GM21423 (cell line): ENCODE data around the gene IRGC.

ENCODE experiments used
- ATAC-seq: cut with Tn5 transposase; IDR thresholded peaks from one replicate; pipeline ENCODE4 v1.9.1; 2021; ENCODE audit warnings: mild to moderate bottlenecking, moderate library complexity; ENCODE audit not compliant: unreplicated experiment

The IRGC gene

DNA sequence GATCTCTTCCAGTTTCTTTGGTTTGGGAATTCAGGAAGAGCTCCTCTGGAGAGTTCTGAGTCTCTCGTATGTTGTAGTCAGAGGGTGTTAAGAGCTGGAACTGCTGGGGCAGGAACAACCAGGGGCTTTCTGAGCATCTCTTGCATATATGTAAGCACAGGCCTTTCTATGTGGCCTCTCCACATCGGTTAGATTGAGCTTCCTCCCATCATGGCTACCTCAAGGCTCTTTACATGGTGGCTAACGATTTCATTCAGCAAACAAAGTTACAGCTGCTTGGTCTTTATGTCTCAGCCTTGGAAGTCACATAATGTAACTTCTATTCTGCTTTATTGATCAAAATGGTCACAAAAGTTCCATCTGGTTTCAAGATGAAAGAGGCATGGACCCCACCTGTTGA lies 25.4 kb upstream of the IRGC start:
- no peak for ATAC-seq

DNA sequence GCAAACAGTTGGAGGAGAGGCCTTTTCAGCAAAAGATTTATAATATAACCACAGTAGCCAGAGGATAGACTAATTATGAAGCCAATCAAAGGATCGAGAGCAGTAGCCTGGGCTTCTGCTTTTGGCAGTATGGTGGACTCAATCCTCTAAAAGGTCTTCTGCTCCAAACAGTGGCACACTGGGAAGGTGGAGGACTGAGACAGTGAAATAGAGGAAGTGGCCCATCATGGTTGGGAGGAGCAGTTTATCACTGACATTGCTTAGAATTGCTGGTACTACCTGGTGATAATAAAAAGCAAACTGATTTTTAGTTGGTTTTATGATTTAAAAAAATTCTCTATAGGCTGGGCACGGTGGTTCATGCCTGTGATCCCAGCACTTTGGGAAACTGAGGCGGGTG lies 25.0 kb upstream of the IRGC start:
- no peak for ATAC-seq

DNA sequence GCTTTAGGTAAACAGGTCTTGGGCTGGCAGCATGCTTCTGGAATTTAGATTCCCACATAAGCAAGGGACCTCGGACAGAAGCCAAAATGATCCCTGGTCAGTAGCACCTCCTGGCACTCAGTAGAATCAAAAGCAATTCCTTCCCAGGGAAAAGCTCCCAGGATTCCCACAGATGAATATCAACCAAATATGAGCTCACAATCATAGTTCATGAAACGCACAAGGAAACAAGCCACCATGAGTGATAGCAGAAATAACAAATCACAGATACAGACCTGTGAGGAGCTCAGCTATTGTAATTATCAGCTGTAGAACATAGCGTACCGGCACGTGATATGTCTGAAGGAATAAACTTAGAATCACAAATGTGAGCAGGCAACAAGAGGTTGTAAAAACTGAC lies 24.1 kb upstream of the IRGC start:
- no peak for ATAC-seq

DNA sequence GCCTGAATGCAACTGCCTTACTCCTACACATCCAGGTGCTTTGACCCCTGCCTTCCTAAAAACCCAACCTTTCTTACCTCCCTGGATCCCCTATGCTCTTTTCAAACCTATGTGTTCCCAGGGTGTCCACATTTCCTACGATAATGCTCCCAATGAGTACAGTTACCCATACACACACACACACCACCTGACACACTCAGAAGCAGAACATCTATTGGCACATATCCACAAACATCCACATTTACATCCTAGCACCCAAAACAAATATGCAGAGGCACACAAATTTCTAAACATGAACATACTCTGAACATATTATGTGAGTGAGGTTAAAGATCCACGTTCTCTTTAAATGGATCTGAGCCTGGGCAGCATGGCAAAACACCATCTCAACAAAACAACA lies 23.5 kb upstream of the IRGC start:
- no peak for ATAC-seq

DNA sequence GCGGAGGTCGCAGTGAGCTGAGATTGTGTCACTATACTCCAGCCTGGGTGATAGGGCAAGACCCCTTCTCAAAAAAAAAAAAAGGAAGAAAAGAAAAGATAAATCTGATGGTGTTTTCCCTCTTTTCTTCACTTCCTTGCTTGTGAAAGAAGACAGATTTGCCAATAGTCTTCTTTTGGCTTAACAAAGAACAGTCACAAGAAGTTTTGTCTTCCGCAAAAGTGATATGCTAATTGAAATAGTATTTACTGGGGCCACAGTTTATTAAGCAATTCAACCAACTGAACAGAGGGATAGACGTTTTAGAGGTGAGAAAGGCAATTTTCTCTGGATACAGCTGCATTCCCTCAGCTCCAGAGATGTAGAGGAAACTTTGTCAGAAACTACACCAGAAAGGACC lies 23.0 kb upstream of the IRGC start:
- no peak for ATAC-seq

DNA sequence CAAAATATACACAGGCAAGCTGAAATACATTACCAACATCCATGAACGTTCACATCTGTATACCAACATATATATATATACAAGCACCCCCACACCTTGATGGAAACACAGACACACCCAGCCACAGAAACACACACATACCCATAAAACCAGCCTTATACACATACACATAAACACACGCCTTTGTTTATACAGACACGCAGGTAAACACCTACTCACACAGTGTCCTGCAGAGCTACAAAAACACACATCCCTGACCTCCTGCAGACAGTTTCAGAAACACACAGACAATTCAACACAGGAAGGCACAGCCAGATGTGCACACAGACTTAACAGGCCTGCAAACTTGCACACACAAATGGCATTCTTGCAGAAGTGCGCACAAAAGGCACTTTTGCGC lies 21.3 kb upstream of the IRGC start:
- ATAC-seq, result no peak

DNA sequence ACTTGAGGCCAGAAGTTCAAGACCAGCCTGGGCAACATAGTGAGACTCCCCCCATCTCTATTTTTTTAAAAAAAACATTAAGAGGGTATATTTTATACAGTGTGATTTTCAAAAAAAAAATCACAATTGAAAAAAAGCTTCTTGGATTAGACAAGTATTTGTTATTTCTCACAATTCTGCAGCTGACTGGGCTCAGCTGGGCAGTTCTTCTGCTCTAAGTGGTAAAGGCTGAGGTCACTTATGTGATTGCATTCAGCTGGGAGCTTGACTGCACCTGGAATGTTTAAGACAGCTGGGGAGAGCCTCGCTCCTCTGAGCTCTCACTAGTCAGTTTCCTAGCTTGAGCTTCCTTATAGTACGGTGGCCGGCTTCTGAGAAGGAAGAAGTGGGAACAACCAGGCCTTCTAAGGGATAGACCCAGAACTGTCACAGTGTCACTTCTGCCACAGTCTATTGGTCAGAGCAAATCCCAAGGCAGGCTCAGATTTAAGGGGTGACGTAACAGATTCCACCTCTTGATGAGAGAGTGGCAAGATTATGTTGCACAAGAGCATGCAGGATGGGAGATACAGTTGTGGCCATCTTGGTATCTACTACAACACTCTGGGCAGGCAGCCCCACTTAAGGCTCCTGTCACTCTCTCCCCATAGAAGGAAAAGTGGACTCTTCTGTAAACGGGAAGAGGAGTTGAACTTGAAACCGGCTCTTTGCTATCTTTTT lies 19.7 kb upstream of the IRGC start:
- no peak for ATAC-seq

DNA sequence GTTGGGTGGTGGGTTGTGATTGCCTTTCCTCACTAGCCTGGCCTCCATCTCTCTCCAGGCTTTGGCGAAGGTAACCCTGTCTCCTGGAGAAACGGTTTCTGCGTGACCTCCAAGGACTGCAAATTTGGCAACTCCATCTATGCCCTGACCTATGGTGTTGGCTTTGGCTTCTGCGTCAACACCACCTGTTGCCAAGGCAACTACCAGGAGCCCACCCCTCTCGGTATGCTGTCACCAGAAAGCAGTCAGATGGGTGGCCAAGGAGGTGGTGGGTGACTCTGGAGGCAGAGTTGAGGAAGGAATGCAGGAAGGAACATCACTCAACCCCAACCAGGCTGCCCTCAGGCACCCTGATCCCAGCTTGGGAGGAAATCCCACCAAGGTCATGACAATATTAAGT lies 18.6 kb upstream of the IRGC start:
- ATAC-seq, result no peak

DNA sequence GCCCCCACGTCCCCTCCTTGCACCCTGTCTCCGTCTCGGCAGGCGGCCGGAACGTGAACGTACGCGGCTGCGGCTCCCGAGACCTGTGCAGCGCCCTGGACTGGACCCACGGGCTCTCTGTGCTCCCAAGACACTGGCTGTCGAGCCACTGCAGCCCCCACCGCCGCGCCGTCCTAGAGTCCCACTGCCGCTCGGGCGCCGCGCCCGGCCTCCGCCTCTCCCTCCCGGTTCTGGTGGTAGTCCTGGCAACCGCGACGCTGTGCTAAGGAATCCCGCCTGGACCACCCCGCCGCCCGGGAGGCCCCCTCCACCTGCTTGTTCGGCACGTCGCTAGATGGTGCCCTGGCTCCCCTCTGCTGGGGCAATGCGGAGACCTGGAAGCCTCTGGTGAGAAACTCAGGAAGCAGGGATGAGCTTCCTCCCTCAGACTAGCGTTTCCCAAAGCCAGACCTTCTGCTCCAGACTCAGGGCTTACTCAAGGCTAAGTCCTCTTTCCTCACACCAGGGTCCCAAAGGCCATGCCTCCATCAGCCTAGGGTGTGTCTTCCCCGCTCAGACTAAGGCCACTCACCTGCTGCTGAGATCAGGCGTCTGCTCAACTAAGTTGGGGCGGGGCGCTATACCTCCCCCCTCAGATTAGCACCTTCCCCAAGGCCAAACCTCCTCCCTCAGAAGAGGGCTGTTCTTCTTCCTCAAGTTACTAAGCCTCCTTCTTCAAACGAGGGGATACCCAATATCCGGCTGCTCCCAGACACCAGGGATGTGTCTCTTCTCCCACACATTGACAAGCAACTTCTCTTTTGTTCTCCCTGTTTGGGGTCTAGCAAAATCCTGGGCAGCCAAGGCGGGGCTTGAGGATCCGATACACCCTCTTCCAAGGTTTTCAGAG lies 16.1 kb upstream of the IRGC start:
- no peak for ATAC-seq

DNA sequence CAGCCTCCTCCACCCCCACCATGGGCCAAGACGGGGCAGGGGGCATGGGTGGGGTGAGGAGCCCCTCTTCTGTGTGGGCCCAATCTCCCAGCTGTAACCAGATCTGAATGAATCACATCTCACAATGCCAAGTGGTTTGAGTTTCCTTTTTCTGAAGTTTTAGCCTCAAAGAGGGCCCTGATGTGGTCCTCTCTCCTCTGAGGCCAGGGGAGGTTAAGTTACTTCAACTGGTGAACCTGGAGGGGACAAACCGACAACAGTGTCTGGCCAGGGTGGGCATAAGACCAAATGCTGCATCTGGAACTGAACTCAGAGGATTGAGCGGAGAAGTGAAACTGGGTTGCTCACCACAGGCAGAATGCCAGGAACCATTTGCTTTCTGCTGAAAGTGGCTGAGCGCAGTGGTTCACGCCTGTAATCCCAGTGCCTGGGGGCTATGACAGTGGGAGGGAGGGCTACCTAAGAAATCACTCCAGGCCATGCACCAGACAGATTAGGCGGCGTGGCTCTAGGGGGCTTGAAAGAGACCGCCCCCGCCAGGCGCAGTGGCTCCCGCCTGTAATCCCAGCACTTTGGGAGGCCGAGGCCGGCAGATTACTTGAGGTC lies 15.4 kb upstream of the IRGC start:
- ATAC-seq, result no peak

DNA sequence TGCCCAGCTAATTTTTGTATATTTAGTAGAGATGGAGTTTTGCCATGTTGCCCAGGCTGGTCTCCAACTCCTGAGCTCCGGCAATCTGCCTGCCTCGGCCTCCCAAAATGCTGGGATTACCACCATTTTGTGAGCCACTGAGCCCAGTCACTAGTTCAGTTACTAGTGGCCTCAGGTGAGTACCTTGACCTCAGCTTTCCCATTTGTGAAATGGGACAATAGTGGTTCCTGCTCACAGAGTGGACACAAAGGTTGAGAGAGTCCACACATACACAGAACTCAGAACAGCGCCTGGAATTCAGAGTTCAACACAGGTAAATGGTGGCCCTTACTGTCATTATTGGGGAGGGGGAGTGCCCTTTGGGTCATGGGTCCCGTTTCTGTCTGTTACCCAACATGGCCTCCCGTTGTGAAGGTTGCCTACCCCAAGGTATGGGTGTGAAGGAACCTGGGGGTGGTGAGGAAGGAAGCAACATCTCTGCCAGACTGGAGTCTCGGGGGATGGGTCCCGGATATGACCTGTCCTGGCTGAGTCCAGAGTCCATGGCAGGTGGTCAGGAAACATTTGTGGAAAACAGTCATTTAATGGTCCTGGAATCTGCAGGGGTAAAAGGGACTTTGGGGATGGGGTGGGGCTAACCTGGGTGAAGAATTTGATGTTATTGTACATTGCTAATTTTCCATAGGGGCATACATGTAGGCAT lies 11.7 kb upstream of the IRGC start:
- ATAC-seq, result no peak

DNA sequence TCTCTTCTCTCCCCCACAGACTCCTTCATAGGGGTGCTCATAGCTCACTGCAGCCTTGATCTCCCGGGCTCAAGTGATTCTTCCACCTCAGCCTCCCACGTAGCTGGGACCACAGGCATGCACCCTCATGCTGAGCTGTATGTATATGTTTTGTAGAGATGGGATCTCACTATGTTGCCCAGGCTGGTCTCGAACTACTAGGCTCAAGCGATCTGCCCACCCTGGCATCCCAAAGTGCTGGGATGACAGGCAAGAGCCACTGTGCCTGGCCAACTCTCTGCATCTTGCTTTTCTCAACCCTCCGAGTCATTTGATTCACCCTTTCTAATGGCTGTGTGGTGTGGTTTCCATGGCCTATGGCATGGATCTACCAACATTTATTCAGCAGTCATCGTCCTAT lies 10.1 kb upstream of the IRGC start:
- ATAC-seq, result no peak

DNA sequence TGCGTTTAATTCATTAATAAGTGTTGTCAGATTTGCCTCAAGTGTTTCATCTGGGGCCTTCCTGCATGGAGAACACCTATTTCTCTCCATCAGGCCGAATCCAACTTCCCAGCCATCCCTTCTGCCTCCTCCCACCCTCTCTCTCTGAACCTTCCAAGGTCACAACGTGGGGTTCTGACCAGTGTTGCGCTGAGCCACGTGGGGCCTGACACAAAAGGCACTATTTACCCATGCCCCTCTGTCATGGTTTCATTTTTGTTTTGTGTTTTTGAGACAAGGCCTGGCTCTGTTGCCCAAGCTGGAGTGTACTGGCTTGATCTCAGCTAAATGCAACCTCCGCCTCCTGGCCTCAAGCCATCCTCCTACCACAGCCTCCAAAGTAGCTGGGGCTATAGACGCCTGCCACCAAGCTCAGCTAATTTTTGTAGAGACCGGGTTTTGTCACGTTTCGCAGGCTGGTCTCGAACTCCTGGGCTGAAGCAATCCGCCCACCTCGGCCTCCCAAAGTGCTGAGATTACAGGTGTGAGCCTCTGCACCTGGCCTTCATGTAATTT lies 8.6 kb upstream of the IRGC start:
- no peak for ATAC-seq

DNA sequence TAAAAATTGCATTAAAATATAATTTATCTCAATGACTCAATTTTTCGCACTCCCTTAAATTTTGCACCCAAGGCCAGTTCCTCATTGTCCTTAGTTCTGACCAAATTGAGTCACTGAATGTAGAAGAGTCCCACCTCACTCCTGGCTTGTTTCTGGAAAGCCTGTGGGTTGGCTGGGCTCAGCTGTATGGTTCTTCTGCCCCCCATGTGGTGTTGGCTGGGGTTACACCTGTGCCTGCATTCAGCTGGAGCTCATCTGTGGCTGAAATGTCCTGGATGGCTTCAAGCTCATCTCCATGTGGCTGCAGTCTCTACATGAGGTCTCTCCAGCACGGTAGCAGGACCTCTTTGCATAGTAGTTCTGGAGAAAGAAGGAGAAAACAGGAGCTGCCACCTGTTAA lies 7.2 kb upstream of the IRGC start:
- no peak for ATAC-seq

DNA sequence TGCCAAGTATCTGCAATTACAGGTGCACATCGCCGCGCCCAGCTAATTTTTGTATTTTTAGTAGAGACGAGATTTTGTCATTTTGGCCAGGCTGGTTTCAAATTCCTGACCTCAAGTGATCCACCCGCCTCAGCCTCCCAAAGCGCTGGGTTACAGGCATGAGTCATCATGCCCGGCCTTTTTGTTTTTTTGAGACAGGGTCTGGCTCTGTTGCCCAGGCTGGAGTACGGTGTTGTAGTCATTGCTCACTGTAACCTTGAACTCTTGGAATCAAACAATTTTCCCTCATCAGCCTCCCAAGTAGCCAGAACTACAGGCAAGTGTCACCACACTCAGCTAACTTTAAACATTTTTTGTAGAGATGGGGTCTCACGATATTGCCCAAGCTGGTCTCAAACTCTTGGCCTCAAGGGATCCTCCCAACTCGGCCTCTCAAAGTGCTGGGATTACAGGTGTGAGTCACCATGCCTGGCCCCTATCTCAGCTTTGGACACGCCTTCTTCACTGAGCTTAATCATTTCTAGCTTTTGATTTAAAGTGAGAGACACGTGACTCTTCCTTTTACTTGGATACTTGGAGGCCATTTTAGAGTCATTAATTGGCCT lies 4.0 kb upstream of the IRGC start:
- ATAC-seq, result no peak

DNA sequence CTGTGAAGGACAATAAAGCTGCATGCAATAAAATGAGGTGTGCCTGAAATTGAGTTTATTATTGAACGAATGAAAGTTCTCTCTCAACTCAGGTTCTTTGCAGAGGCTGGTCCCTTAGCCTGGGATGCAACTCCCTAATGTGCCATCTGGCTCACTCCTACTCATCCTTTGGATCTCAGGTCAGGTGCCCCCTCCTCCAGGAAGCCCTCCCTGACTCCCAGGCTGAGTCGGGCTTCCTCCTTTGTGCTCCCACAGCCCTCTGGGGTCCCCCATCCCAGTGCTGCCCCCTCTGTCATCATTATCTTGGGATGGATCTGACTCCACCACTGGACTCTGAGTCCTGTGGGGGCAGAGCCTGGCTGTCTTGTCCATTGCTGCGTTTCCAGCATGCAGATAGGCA lies 2.7 kb upstream of the IRGC start:
- no peak for ATAC-seq

DNA sequence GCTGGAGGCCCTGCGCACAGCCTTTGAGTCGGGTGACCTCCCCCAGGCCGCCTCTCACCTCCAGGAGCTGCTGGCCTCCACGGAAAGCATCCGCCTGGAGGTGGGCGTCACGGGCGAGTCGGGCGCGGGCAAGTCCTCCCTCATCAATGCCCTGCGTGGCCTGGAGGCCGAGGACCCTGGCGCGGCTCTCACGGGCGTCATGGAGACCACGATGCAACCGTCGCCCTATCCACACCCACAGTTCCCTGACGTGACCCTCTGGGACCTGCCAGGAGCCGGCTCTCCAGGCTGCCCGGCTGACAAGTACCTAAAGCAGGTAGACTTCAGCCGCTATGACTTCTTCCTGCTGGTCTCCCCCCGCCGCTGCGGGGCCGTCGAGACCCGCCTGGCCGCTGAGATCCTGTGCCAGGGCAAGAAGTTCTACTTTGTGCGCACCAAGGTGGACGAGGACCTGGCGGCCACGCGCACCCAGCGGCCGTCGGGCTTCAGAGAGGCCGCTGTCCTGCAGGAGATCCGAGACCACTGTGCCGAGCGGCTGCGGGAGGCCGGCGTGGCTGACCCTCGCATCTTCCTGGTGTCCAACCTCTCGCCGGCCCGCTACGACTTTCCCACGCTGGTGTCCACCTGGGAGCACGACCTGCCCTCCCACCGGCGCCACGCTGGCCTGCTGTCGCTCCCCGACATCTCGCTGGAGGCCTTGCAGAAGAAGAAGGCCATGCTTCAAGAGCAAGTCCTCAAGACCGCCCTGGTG lies 2.9 kb downstream of the IRGC start:
- no peak for ATAC-seq

DNA sequence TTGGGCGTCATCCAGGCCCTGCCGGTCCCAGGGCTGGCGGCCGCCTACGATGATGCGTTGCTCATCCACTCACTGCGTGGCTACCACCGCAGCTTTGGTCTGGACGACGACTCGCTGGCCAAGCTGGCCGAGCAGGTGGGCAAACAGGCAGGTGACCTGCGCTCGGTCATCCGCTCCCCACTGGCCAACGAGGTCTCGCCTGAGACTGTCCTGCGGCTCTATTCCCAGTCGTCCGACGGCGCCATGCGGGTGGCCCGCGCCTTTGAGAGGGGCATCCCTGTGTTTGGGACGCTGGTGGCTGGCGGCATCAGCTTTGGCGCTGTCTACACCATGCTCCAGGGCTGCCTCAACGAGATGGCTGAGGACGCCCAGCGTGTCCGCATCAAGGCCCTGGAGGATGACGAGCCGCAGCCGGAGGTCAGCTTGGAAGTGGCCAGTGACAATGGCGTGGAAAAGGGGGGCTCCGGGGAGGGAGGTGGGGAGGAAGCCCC lies 3.5 kb downstream of the IRGC start:
- no peak for ATAC-seq

DNA sequence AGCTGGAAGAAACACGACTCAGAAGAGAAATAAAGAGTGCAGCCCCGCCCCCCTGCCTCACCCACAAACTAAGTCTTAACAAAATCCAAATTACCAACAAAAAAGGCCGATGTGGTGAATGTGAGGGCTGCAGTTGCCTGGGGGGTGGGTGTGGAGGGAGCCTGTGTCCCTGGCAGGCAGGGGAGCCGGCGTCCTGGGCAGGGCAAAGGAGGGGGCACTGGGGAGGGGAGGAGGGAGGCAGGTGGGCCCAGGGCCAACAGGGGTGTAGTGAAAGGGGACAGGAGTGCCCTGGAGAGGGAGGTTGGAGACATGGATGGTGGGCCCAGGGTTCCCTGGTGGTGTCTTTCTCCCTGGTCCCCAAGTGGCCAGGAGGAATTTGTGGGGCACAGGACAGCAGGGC lies 4.0 kb downstream of the IRGC start:
- ATAC-seq, result no peak

DNA sequence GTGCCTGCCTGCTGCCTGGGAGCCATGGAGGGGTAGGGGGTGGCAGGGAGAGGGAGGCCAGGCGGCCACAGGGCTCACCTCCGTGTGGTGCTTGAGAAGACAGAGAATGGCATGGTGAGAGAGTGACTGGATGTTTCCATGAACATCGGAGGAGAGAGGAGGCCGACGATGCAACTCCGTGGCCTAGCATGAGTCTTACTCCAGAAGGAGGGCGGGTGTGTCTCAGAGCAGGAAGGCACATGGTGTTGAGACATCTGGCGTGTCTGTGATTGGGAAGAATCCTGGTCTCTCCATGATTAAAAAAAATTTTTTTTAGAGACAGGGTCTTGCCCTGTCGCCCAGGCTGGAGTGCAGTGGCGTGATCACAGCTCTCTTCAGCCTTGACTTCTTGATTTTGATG lies 5.1 kb downstream of the IRGC start:
- no peak for ATAC-seq
